Right kidney (tissue), 1 donor: ENCODE measurements around the gene BLM.
"Not testable (repeated sequence)": the region's sequence is repeated elsewhere in the genome, so short reads cannot be mapped to it uniquely, and the experiment has no call there.

Experiments
- DNase-seq: peaks from one replicate; pipeline ENCODE4 v3.0.0-alpha.2; 2016

The BLM gene

DNA sequence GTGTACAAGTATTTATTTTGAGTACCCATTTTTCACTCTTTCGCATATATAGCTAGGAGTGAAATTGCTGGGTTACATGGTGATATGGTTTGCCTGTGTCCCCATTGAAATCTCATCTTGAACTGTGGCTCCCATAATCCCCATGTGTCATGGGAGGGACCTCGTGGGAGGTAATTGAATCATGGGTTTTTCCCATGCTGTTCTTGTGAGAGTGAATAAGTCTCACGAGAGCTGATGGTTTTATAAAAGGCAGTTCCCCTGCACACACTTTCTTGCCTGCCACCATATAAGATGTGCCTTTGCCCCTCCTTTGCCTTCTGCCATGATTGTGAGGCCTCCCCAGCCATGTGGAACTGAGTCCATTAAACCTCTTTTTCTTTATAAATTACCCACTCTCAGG is 23.4 kb downstream of the BLM start:
- not testable (repeated sequence) for DNase-seq

DNA sequence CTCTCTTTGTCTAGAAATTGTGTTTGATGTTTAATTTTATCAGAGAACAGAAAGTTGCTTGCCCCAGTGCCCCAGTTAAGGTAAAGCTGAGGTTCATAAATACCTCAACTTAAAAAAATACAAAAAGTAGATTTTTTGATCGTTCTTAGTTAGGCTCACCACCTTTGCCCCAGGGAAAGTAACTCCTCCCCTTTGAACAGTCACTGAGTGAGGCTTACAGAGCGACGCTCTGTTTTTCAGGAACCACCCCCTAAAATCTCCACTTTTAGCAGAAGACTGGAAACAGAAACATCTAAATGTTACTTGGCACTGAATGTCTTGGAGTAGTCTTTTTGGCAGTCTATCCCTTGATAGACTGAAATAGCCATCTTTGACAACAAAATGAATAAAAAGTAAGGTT is 24.9 kb downstream of the BLM start:
- no peak for DNase-seq

DNA sequence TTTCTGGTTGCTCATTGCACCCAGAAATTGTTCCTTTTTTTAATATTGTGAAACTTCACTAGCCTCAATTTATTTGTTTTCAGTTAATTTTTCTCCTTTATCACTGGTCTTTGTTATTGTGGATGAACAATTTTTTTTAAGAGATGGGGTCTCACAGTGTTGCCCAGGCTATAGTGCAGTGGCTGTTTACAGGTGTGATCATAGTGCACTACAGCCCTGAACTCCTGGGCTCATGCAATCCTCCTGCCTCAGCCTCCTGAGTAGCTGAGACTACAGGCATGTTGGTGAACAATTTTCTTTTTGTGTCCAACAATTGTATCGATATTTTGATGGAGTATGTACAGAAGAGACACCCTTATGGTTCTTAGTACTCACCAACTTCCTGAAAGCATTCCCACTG is 26.3 kb downstream of the BLM start:
- no peak for DNase-seq

DNA sequence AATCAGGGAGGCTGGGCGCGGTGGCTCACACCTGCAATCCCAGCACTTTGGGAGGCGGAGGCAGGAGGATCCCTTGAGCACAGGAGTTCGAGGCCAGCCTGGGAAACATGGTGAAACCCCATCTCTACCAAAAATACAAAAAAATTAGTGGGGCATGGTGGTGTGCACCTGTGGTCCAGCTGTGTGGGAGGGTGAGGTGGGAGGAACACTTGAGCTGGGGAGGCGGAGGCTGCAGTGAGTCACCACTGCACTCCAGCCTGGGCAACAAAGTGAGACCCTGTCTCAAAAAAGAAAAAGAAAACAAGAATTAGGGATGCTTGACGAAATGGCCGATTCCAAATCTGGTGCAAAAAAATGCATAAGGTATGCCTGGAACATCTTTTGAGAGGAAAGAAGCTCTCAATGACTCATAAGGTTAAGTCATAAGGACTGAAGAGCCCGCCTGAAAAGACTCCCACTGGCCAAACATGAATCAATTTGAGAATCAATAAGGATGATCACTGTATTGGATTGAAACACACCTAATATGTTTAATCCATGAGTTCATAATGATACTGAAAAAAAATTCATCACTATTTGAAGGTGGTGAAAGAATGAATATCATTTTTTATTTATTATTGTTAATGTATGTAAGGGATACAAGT is 27.7 kb downstream of the BLM start:
- no peak for DNase-seq

DNA sequence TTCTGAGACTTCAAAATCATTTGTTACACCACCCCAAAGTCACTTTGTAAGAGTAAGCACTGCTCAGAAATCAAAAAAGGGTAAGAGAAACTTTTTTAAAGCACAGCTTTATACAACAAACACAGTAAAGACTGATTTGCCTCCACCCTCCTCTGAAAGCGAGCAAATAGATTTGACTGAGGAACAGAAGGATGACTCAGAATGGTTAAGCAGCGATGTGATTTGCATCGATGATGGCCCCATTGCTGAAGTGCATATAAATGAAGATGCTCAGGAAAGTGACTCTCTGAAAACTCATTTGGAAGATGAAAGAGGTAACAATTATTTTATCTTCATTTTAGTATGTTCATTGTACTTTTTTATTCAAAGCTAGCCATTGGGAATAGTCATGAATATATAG is 32.6 kb downstream of the BLM start:
- no peak for DNase-seq

DNA sequence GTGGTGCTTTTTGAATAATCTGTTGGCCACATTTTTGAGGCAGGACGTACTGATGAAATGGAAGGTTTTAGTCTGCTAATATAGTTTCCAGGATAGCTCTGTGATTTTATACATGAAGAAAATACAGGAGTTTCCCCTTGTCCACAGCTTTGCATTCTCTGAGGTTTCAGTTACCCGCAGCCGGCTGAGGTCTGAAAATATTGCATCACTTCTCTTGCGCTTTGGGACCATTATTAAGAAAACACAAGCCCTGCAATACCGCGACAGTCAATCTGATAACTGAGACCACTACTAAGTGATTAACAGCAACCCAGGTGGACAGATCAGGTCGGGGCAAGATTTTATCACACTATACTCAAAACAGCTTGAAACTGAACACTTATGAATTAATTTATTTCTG is 33.0 kb downstream of the BLM start:
- DNase-seq = no peak

DNA sequence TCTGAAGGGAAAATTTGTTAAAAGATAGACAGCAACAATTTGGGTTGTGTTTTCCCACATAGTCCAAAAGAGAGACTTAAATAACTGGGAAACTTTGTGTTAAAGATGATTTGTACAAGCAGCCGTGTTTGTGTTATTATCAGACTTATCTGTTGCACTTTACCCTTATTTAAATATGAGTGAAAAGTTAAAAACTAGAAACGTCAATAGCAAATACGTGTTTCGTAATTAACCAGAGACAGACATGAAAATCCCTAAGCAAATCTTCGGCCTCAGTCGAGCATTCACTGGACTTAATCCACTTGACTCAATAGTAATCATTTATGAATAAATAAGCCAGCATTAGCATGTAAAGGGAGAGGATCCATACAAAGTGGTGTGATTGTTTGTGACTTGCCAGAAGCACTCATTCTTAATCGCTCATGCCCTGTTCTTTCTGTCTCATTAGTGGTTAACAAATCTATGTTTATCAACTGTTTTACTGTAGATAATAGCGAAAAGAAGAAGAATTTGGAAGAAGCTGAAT is 34.2 kb downstream of the BLM start:
- DNase-seq = no peak

DNA sequence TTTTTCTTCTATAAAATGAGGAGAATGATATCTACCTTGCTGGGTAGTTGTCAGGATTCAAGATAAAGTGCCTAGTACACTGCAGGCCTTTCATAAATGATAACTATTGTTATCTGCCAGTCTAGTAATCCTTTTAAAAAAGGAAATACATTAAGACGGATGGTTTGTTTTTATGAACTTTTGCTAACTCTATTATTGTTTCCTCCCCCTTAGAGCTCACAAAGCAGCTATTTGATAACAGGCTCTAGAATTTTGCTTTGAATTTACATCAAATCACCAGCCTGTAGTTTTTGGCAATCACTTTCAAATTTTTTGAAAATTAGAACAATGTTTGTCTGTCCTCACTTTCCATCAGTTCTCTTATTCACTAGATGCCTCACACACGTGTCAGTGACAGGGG is 39.8 kb downstream of the BLM start:
- no peak for DNase-seq

DNA sequence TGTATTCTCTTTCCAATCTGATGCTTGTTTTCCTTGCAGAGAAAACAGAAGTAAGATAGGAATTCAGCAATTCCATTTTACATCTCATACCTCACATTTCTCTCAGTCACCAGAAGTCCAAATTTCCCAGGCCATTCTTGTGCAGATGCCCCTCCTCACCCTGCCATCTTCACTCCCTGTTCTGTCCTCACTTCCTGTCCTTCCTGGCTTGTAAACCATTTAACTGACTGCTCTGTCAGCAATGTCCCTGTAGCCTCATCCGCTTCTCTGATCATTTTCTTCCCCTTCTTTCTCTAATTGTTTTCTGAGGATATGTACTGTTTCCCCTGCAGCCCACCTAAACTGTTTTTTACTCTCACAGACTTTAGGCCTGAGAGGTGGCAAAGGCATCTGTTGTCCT is 40.3 kb downstream of the BLM start:
- DNase-seq = no peak

DNA sequence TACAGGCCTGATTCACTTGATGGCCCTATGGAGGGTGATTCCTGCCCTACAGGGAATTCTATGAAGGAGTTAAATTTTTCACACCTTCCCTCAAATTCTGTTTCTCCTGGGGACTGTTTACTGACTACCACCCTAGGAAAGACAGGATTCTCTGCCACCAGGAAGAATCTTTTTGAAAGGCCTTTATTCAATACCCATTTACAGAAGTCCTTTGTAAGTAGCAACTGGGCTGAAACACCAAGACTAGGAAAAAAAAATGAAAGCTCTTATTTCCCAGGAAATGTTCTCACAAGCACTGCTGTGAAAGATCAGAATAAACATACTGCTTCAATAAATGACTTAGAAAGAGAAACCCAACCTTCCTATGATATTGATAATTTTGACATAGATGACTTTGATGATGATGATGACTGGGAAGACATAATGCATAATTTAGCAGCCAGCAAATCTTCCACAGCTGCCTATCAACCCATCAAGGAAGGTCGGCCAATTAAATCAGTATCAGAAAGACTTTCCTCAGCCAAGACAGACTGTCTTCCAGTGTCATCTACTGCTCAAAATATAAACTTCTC is 43.6 kb downstream of the BLM start:
- DNase-seq = no peak

DNA sequence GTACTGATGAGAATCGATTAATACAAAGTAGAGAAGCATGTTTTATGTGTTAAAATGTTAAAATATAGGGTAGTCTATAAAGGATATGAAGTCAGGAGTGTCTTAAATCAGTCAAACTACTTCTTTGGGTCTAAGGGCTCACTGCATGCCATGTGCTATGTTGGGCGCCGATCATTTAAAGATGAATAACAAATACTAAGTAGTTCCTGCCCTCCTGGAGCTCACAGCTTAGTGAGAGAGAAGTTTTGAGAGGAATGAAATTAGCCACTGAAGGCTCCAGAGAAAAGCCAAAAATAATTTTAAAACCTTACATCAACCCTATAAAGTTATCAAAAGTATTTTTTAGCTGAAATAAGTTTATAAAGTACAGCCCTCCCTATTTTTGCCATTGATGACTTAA is 44.5 kb downstream of the BLM start:
- no peak for DNase-seq

DNA sequence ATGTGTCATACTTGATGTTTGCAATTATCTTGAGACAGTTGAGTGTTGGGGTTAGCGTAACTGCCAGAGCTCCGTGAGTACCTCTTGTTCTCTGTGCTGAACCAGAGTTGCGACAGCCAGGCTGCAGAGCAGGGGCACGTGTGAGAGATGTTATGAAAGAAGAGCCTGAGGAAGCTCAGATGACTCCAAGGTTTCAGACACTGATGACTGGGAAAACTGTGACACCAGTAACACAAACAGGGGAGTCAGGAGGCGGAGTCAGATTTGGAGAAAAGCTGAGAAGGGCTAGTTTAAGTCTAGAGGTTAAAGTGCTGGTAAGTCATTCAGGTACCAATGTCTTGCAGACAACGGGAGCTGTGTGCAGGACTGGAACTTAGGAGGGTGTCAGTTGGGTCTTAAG is 45.0 kb downstream of the BLM start:
- no peak for DNase-seq

DNA sequence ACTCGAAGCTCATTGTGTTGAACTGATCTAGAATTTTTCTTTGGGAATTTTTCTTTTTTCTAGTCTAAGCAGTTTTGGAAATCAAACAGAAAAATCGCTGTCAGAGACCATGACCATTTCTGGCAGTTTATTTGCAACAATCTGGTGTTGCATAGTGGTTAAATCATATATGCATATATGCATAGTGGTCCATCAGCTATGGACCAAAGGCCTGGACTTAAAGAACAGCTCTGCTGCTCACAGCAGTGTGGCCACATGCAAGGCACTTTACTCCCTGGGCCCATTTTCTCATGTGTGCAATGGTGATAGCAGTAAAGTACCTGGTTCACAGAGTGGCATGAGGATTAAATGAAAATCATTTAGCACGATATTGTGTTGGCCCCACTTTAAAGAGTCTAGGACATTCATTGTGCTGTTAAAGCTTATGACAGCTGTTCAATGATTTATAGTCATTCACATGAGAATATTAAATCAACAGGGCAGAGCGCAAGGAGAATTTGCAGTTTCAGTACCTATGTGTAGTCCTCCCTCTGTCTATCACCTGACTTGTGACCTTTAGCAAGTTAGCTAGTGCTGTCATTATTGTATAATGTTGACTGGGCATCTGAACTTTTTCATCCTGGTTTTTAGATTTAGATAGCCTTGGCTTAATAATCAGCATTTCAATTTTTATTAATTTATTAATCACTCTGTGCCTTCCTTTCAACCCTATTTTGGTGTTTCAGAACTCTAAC is 46.4 kb downstream of the BLM start:
- no peak for DNase-seq

DNA sequence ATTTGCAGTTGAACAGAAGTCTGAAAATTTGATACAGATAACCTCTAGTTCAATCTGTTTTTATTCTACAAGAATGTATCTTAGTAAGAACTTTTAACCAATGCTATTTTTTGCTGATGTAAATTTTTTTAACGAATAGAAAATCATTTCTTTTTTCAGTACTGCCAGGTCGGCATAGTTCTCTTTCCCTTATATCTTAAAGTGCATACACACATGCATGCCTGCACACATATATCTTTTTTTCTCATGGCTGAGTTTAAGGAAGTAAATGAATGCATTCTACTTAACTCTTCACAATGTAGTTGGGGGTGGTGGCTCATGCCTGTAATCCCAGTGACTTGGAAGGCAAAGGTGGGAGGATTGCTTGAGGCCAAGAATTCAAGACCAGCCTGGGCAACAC is 48.4 kb downstream of the BLM start:
- no peak for DNase-seq

DNA sequence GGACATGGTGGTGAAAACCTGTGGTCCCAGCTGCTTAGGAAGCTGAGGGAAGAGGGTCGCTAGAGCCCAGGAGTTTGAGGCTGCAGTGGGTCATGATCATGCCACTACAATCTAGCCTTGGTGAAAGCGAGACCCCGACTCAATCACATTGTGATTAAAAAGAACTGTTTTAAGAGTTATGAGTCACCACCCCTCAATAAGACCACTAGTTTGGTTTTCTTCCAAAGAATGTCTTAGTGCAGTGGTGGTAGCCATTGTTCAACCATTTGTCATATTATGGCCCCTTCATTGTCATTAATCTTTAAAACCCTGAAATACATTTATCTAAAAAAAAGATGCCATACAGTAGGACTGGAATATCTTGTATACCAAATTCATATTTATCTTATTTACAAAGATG is 48.8 kb downstream of the BLM start:
- no peak for DNase-seq

DNA sequence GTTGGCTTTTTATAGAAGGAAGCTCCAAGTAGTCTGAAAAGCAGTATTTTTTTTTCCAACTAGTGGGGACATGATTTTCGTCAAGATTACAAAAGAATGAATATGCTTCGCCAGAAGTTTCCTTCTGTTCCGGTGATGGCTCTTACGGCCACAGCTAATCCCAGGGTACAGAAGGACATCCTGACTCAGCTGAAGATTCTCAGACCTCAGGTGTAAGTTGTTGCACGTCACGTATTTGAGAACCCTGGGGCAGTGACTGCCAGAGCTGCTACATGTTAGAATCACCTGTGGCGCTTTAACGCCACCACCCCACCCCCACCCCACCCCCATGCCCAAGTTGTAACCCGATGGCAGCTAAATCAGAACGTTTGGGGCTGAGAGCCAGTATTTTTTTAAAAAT is 52.2 kb downstream of the BLM start:
- DNase-seq = no peak

DNA sequence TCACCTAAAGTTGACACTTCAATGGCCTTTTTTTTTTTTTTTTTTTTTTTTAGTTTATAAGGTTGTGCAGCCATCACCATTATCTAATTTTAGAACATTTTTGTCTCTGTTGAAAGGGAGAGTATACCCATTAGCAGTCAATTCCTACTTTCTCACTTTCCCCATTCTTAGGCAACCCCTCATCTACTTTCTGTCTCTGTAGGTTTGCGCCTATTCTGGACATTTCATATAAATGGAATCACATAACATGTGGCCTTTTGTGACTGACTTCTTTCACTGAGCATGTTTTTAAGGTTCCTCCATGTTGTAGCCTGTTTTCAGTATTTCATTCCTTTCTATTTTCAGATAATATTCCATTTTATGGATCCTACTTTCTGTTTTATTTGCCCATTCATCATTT is 56.3 kb downstream of the BLM start:
- DNase-seq = no peak

DNA sequence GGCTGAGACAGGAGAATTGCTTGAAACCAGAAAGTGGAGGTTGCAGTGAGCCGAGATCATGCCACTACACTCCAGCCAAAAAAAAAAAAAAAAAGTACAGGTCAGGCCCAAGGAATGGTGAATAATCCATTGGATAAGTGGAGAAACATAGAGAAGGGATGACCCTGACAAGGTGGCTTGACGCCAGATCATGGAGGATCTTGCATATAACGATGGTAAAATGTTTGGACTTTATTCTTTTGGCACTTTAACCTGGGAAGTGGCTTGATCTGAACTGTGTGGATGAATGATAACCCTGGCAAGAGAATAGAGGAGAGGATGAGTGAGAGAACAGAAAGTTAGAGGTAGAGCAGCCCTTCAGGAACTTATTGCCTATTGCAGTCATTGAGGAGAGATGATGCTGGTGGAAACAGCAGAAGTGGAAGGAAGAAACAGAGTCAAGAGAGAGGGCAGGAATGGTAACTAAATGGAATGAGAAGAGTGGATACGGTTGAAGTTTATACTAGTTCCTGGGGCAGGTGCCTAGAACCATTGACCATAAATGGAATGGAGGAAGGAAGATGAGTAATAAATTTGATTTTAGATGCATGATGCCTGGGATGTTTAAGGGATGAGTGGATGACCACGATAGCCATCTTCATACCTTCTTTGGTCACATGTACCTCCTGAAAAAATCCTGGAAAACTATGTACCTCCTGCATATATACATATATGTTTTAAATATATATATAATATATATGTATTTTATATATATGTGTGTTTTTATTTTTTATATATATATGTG is 57.8 kb downstream of the BLM start:
- no peak for DNase-seq

DNA sequence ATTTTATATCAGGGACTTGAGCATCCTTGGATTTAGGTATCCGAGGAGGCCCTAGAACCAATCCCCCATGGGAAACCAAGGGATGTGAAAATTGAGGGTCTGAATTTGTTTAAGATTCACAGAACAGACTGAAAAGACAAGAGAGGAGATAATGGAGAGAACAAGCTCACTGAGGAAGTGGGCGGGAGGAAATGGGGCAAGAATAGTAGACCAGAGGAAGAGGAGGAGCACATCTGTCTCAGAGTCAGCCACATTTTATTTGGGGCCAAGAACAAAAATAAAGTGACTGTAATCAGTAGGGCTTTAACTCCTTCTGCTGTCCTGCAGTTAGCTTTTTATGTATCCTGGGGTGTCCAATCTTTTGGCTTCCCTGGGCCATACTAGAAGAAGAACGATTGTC is 63.8 kb downstream of the BLM start:
- no peak for DNase-seq

DNA sequence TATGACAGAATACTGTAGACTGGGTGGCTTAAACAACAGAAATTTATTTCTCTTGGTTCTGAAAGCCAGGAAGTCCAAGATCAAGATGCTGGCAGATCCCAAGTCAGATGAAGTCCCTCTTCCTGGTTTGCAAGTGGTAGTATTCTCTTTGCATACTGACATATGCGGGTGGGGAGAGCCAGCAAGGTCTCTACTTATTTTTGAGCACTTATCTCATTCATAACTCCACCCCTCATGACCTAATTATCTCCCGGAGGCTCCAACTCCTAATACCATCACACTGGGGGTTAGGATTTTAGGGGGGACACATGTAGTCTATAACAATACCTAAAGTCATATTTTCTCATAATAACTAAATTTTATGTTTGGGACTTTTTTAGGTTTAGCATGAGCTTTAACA is 65.3 kb downstream of the BLM start:
- DNase-seq = no peak

DNA sequence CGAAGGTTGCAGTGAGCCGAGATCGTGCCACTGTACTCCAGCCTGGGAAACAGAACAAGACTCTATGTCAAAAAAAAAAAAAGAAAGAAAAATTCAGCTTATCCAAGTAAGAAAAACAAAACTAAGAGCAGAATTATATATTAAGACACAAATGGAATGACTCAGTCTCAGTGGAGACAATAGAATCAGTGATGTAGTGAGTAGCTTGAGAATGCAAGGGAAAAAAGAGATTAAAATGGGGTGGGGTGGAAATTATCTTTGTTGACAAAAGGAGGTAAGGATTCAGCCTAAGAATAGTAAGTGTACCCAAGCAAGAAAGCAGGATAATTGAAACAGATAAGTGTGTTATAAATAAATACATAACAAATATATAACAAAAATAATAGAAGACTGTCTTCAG is 70.7 kb downstream of the BLM start:
- no peak for DNase-seq

DNA sequence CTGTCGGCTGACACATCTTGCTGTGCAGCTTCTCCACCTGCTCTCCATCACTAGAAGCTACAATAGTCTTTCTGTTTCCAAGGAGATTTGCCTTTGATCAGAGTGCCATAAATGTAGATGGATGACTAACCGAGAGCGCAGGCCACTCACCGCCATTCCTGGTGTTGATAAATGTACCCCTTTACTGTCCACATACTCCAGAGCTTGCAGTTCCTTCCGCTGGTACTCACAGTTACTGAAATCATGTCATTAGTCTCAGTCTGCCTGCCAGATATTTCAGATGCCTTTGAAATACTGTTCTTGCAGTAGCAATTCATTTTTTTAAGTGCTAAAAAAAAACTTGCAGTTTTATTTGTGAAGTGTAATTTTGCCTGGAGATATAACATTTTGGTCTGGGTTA is 72.3 kb downstream of the BLM start:
- DNase-seq = no peak

DNA sequence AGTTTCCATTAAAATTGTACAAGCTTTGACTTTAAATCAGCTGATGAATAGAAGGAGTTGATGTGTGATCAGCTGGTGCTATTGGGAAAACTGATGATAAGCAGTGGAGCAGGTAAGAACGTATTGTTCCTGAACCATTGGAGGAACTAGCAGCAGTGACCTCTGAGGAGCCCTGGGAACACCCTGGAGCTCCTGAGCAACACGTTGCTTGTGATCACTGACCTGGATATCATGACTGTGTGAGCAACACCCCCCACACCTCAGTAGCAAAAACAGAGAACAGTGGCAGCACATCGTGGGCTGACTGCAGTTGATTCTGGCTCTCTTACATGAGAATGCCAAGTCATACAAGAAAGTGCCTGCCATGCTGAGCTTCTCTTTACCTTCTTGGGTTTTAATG is 72.9 kb downstream of the BLM start:
- DNase-seq = no peak
